Smooth muscle cell of the brain vasculature (primary cell): ENCODE measurements around the gene PTGFRN.
"Not testable (repeated sequence)": the region's sequence is repeated elsewhere in the genome, so short reads cannot be mapped to it uniquely, and the experiment has no call there.

ENCODE experiments used
- DNase-seq: peaks from one replicate; pipeline ENCODE4 v3.0.0-alpha.2; 2012; ENCODE audit warnings: low read depth, low spot score

The PTGFRN gene

GRCh38 chr1:116971258-116971860 lies 61.6 kb downstream of the PTGFRN start:
- no peak for DNase-seq

GRCh38 chr1:116971965-116972673 lies 62.4 kb downstream of the PTGFRN start:
- no peak for DNase-seq

GRCh38 chr1:116972674-116973030 lies 62.9 kb downstream of the PTGFRN start:
- no peak for DNase-seq

GRCh38 chr1:116980309-116980708 lies 70.6 kb downstream of the PTGFRN start:
- not testable (repeated sequence) for DNase-seq

- DNase-seq: no peak
Measured at GRCh38 chr1:116981521-116982037, 71.9 kb downstream of the PTGFRN start.

- DNase-seq: no peak
Measured at GRCh38 chr1:116982319-116983004, 72.7 kb downstream of the PTGFRN start.

- DNase-seq: no peak
Measured at GRCh38 chr1:116983112-116983511, 73.4 kb downstream of the PTGFRN start.

GRCh38 chr1:116983678-116984077 lies 74.0 kb downstream of the PTGFRN start:
- DNase-seq: no peak

- no peak for DNase-seq
Measured at GRCh38 chr1:116984406-116985160, 74.9 kb downstream of the PTGFRN start.

GRCh38 chr1:116986421-116987255 lies 76.9 kb downstream of the PTGFRN start:
- DNase-seq: no peak

GRCh38 chr1:116987256-116987555 lies 77.5 kb downstream of the PTGFRN start:
- no peak for DNase-seq

- DNase-seq: no peak
Measured at GRCh38 chr1:116988248-116988647, 78.5 kb downstream of the PTGFRN start.

GRCh38 chr1:116988908-116989307 lies 79.2 kb downstream of the PTGFRN start:
- no peak for DNase-seq

- no peak for DNase-seq
Measured at GRCh38 chr1:116989835-116990234, 80.1 kb downstream of the PTGFRN start.

- peak; percentile 61 for DNase-seq
Measured at GRCh38 chr1:116990612-116991151, 81.0 kb downstream of the PTGFRN start.

- DNase-seq: no peak
Measured at GRCh38 chr1:116991171-116991845, 81.6 kb downstream of the PTGFRN start.

- no peak for DNase-seq
Measured at GRCh38 chr1:116991918-116992317, 82.2 kb downstream of the PTGFRN start.

GRCh38 chr1:116993286-116993685 lies 83.6 kb downstream of the PTGFRN start:
- DNase-seq: no peak

GRCh38 chr1:116994411-116994810 lies 84.7 kb downstream of the PTGFRN start:
- no peak for DNase-seq

GRCh38 chr1:116997066-116997465 lies 87.3 kb downstream of the PTGFRN start:
- DNase-seq: no peak
